K562 (cell line): ENCODE measurements around the gene RABL6. TPM values are rescaled to one million over a fixed set of nuclear protein-coding genes. Genes with fewer than 3 reads are reported as not detected.

Experiments
- ARHGAP35 ChIP-seq: fragments of 450-650 bp; IDR thresholded peaks from 2 replicates; pipeline ENCODE4 v1.6.1; 2018; ENCODE audit not compliant: partially characterized antibody
- CHD1 ChIP-seq: fragments of 200-600 bp; sonication (generic); IDR thresholded peaks from one replicate; pipeline ENCODE4 v1.6.1; 2012; ENCODE audit warnings: mild to moderate bottlenecking, moderate library complexity, low read length, inconsistent platforms
- GATA2 ChIP-seq: sonication (generic); formaldehyde crosslinking; IDR thresholded peaks from 2 replicates; pipeline ENCODE4 v1.4.0; 2020; ENCODE audit warnings: mild to moderate bottlenecking, missing genetic modification reagents
- L3MBTL2 ChIP-seq: fragments of 450-650 bp; IDR thresholded peaks from 2 replicates; pipeline ENCODE4 v1.6.1; 2016; ENCODE audit warnings: mild to moderate bottlenecking, moderate library complexity
- NBN ChIP-seq: fragments of 450-650 bp; IDR thresholded peaks from 2 replicates; pipeline ENCODE4 v1.6.1; 2016; ENCODE audit warnings: low read depth, mild to moderate bottlenecking
- RB1 ChIP-seq: fragments of 450-650 bp; IDR thresholded peaks from 2 replicates; pipeline ENCODE4 v1.6.1; 2017; ENCODE audit warnings: low read depth, mild to moderate bottlenecking
- RHOXF2B ChIP-seq: fragments of 250-450 bp; sonication (Bioruptor Pico); conservative IDR thresholded peaks from 2 replicates; pipeline ENCODE4 v1.5.1; 2021
- SOX6 ChIP-seq: fragments of 450-650 bp; IDR thresholded peaks from 2 replicates; pipeline ENCODE4 v1.6.1; 2014; ENCODE audit warnings: mild to moderate bottlenecking
- TCF3 ChIP-seq: sonication (generic); formaldehyde crosslinking; IDR thresholded peaks from 2 replicates; pipeline ENCODE4 v1.4.0; 2020; ENCODE audit warnings: mild to moderate bottlenecking, missing genetic modification reagents
- ZBTB7A ChIP-seq: IDR thresholded peaks from 2 replicates; pipeline ENCODE4 v1.6.1; 2011; ENCODE audit warnings: low read depth, mild to moderate bottlenecking, low read length, moderate library complexity, borderline replicate concordance; ENCODE audit not compliant: control insufficient read depth
- ZC3H4 ChIP-seq: sonication (generic); formaldehyde crosslinking; IDR thresholded peaks from 2 replicates; pipeline ENCODE4 v1.9.0; 2021; ENCODE audit warnings: missing genetic modification reagents, borderline replicate concordance
- ZNF121 ChIP-seq: sonication (generic); formaldehyde crosslinking; conservative IDR thresholded peaks from 2 replicates; pipeline ENCODE4 v1.8.0; 2022; ENCODE audit warnings: missing genetic modification reagents
- polyA plus RNA-seq, 8 experiments: library from polyadenylated mRNA; depleted of rRNA in 4 of 8; stranded (reverse) in 5 of 8; unstranded in 3 of 8; fragments of >200 nt; fragmentation: Nextera tagmentation in 2 of 8; fragmentation: Illumina TruSeq in 1 of 8; extraction: Ambion mirVana in 2 of 8; extraction: Trizol in 1 of 8; gene quantifications; 2 replicates each; pipeline versions ENCODE4 v1.2.1 to v1.2.3, GENCODE V29; 2011 to 2014; ENCODE audit warnings: inconsistent platforms in 1 of 8, missing spikeins in 1 of 8
- total RNA-seq, 7 experiments: library from RNA; depleted of rRNA in 6 of 7; stranded (reverse); fragments of >200 nt in 6 of 7; fragmentation: Illumina TruSeq in 2 of 7; extraction: Trizol in 2 of 7; gene quantifications; 2 replicates each; pipeline versions ENCODE4 v1.2.1 to v1.2.3, GENCODE V29; 2011 to 2021; ENCODE audit warnings: low replicate concordance in 1 of 7
- TF ChIP-seq, protein P1 (sequence below): fragments of 450-650 bp; conservative IDR thresholded peaks from 2 replicates; pipeline ENCODE4 v1.6.1; 2016; ENCODE audit warnings: missing genetic modification characterization, low read depth, mild to moderate bottlenecking, missing compliant biosample characterization, moderate library complexity
- TF ChIP-seq, protein P2 (sequence below): fragments of 250-450 bp; sonication (Bioruptor Pico); IDR thresholded peaks from 2 replicates; pipeline ENCODE4 v1.4.0; 2020
- TF ChIP-seq, protein P3 (sequence below): fragments of 250-450 bp; sonication (Bioruptor Pico); IDR thresholded peaks from 2 replicates; pipeline ENCODE4 v1.8.0; 2021; ENCODE audit warnings: borderline replicate concordance, mild to moderate bottlenecking, moderate library complexity; ENCODE audit not compliant: poor library complexity, severe bottlenecking
- TF ChIP-seq, protein P4 (sequence below): fragments of 200-800 bp; sonication (Bioruptor generic); IDR thresholded peaks from 2 replicates; pipeline ENCODE4 v1.6.1; 2017; ENCODE audit warnings: missing genetic modification characterization, missing compliant biosample characterization
- TF ChIP-seq, protein P5 (sequence below): fragments of 250-450 bp; sonication (Bioruptor Pico); IDR thresholded peaks from 2 replicates; pipeline ENCODE4 v1.5.0; 2020; ENCODE audit warnings: mild to moderate bottlenecking
- TF ChIP-seq, protein P6 (sequence below), 3 experiments: fragments of 200-800 bp in 1 of 3; sonication (Bioruptor generic) in 1 of 3; sonication (generic) in 1 of 3; formaldehyde crosslinking in 1 of 3; IDR thresholded peaks; 2 replicates each; pipeline versions ENCODE4 v1.6.1 to v1.8.0; 2016 to 2022; ENCODE audit warnings: mild to moderate bottlenecking in 2 of 3, missing compliant biosample characterization in 2 of 3, missing genetic modification characterization in 2 of 3, missing genetic modification reagents in 1 of 3
- TF ChIP-seq, protein P7 (sequence below): IDR thresholded peaks from 2 replicates; pipeline ENCODE4 v1.6.1; 2016; ENCODE audit warnings: missing genetic modification characterization, missing compliant biosample characterization

Gene RABL6
- total and polyA plus RNA-seq, 9 of the 15 experiments (the other 6 are each of a cell fraction or from before 2014, with no cell fraction given) = 5.6 to 181 (median 84.5) TPM

DNA sequence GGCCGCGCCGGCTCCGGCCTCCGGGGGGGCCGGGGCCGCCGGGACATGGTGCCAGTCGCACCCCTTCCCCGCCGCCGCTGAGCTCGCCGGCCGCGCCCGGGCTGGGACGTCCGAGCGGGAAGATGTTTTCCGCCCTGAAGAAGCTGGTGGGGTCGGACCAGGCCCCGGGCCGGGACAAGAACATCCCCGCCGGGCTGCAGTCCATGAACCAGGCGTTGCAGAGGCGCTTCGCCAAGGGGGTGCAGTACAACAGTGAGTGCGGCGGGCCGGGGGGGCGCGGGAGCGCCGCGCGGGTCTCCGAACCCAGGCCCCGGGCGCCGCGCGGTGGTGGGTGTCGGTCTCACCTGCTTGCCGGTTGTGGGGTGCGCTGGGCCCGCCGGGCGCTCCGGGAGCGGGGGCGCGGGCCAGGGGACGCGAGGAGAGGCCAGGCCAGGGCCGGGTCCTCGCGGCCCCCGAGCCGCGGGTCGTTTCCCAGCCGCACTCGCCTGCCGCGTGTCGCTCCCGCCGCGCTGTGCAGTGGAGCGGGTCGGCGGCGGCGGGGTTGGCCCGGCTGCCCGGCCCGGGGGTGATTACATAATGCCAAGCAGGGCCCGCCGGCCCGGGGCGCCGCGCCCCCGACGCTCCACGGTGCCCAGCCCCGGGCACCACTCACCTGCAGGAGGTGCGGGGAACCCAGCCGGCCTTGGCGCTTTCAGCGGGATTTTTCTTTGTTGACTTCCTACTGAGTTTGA is 492 bp downstream of the RABL6 start (continued):
- TF ChIP-seq, protein P1, sequence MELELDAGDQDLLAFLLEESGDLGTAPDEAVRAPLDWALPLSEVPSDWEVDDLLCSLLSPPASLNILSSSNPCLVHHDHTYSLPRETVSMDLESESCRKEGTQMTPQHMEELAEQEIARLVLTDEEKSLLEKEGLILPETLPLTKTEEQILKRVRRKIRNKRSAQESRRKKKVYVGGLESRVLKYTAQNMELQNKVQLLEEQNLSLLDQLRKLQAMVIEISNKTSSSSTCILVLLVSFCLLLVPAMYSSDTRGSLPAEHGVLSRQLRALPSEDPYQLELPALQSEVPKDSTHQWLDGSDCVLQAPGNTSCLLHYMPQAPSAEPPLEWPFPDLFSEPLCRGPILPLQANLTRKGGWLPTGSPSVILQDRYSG (tag) = no peak
- peak; percentile 85; the same call in 1 of the 2 replicates for TF ChIP-seq ZBTB7A
- TF ChIP-seq ARHGAP35 = no peak
- no peak for TF ChIP-seq TCF3 (CRISPR knock-in tag)
- TF ChIP-seq, protein P2, sequence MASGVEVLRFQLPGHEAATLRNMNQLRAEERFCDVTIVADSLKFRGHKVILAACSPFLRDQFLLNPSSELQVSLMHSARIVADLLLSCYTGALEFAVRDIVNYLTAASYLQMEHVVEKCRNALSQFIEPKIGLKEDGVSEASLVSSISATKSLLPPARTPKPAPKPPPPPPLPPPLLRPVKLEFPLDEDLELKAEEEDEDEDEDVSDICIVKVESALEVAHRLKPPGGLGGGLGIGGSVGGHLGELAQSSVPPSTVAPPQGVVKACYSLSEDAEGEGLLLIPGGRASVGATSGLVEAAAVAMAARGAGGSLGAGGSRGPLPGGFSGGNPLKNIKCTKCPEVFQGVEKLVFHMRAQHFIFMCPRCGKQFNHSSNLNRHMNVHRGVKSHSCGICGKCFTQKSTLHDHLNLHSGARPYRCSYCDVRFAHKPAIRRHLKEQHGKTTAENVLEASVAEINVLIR (CRISPR knock-in tag) = no peak
- no peak for TF ChIP-seq SOX6
- TF ChIP-seq, protein P3, sequence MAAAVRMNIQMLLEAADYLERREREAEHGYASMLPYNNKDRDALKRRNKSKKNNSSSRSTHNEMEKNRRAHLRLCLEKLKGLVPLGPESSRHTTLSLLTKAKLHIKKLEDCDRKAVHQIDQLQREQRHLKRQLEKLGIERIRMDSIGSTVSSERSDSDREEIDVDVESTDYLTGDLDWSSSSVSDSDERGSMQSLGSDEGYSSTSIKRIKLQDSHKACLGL (CRISPR knock-in tag) = no peak
- TF ChIP-seq ZNF121 (CRISPR knock-in tag) = no peak
- TF ChIP-seq NBN = no peak
- TF ChIP-seq, protein P4, sequence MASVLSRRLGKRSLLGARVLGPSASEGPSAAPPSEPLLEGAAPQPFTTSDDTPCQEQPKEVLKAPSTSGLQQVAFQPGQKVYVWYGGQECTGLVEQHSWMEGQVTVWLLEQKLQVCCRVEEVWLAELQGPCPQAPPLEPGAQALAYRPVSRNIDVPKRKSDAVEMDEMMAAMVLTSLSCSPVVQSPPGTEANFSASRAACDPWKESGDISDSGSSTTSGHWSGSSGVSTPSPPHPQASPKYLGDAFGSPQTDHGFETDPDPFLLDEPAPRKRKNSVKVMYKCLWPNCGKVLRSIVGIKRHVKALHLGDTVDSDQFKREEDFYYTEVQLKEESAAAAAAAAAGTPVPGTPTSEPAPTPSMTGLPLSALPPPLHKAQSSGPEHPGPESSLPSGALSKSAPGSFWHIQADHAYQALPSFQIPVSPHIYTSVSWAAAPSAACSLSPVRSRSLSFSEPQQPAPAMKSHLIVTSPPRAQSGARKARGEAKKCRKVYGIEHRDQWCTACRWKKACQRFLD (CRISPR knock-in tag) = no peak
- TF ChIP-seq GATA2 (CRISPR knock-in tag) = no peak
- TF ChIP-seq, protein P5, sequence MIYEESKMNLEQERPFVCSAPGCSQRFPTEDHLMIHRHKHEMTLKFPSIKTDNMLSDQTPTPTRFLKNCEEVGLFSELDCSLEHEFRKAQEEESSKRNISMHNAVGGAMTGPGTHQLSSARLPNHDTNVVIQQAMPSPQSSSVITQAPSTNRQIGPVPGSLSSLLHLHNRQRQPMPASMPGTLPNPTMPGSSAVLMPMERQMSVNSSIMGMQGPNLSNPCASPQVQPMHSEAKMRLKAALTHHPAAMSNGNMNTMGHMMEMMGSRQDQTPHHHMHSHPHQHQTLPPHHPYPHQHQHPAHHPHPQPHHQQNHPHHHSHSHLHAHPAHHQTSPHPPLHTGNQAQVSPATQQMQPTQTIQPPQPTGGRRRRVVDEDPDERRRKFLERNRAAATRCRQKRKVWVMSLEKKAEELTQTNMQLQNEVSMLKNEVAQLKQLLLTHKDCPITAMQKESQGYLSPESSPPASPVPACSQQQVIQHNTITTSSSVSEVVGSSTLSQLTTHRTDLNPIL (CRISPR knock-in tag) = no peak
- TF ChIP-seq, protein P6, sequence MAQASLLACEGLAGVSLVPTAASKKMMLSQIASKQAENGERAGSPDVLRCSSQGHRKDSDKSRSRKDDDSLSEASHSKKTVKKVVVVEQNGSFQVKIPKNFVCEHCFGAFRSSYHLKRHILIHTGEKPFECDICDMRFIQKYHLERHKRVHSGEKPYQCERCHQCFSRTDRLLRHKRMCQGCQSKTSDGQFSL (CRISPR knock-in tag; IDR thresholded peaks at IDR 0.05) = peak; percentile 65; the same call in 1 of the 2 replicates
- TF ChIP-seq, protein P6 (tag; IDR thresholded peaks at IDR 0.05) = no peak
- TF ChIP-seq L3MBTL2 = peak; percentile 49
- peak; percentile 59 for TF ChIP-seq CHD1
- TF ChIP-seq, protein P7, sequence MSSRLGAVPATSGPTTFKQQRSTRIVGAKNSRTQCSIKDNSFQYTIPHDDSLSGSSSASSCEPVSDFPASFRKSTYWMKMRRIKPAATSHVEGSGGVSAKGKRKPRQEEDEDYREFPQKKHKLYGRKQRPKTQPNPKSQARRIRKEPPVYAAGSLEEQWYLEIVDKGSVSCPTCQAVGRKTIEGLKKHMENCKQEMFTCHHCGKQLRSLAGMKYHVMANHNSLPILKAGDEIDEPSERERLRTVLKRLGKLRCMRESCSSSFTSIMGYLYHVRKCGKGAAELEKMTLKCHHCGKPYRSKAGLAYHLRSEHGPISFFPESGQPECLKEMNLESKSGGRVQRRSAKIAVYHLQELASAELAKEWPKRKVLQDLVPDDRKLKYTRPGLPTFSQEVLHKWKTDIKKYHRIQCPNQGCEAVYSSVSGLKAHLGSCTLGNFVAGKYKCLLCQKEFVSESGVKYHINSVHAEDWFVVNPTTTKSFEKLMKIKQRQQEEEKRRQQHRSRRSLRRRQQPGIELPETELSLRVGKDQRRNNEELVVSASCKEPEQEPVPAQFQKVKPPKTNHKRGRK (tag) = no peak
- TF ChIP-seq RB1 = 0 out of 2 replicates have a peak, but pooled peaks have one; percentile 12
- no peak for TF ChIP-seq RHOXF2B (CRISPR knock-in tag)
- TF ChIP-seq ZC3H4 (CRISPR knock-in tag) = no peak; the same call in 1 of the 2 replicates
